K562 (cell line): ENCODE results near the gene C3. TPM values are rescaled to one million over a fixed set of nuclear protein-coding genes. Genes with fewer than 3 reads are reported as not detected.

Experiments
- ATAC-seq: fragments of 200-7000 bp; cut with Tn5 transposase; 3 replicates; pipeline ENCODE4 v1.9.1; 2020; ENCODE audit warnings: moderate library complexity
- Bru-seq: library from RNA; stranded (reverse); fragments of 400-500 nt; gene quantifications from one replicate; lab custom pipeline; 2021; lab: Mats Ljungman, UMichigan
- BruChase-seq, 2 experiments: library from RNA; stranded (reverse); fragments of 400-500 nt; gene quantifications; one replicate each; lab custom pipeline; 2021; lab: Mats Ljungman, UMichigan
- BruUV-seq: library from RNA; stranded (reverse); fragments of 400-500 nt; replicated peaks from 2 replicates; lab custom pipeline; 2021; lab: Mats Ljungman, UMichigan
- CTCF ChIA-PET: fragments of 300-600 bp; formaldehyde crosslinking; extraction: SDS; loops from one replicate; lab custom pipeline; 2021; ENCODE audit warnings: low intra/inter-chr PET ratio; lab: Yijun Ruan, JAX
- POLR2A ChIA-PET: fragments of 300-600, 350-650 bp; sonication (Branson Sonifier 250); formaldehyde crosslinking; extraction: SDS; loops from one replicate; lab custom pipeline; 2021; ENCODE audit warnings: antibody characterized with exemption, inconsistent platforms; lab: Yijun Ruan, JAX
- DNase-seq, 4 experiments: peaks; one replicate each; pipeline versions ENCODE4 v3.0.0 to v3.0.0-alpha.2; 2011 to 2018; ENCODE audit warnings: low spot score in 3 of 4, mixed read lengths in 3 of 4; ENCODE audit errors: extremely low read depth in 1 of 4
- FAIRE-seq: peaks from 2 replicates; lab custom pipeline; 2011; peaks lifted over from hg19 to GRCh38; lab: Jason Lieb, UNC
- H2AFZ ChIP-seq: 2 replicates; pipeline ENCODE4 v1.6.0; 2011; ENCODE audit warnings: low read depth, low read length, control low read depth, inconsistent platforms
- H3K27ac ChIP-seq: fragments of 200-600 bp; 3 replicates; pipeline ENCODE4 v1.8.0; 2011; ENCODE audit warnings: low read depth, mild to moderate bottlenecking, control low read depth, inconsistent platforms, low read length, moderate library complexity, mixed read lengths; ENCODE audit errors: extremely low read depth
- H3K27me3 ChIP-seq, 2 experiments: fragments of 300-600 bp in 1 of 2; 2 replicates in 1 of 2; 3 replicates in 1 of 2; pipeline versions ENCODE4 v1.6.0 to v1.8.0; 2011; ENCODE audit warnings: inconsistent platforms in 2 of 2, low read length in 2 of 2, mild to moderate bottlenecking in 1 of 2, mixed read lengths in 1 of 2, moderate library complexity in 1 of 2; ENCODE audit not compliant: control insufficient read depth in 2 of 2, insufficient read depth in 2 of 2
- H3K36me3 ChIP-seq: fragments of 300-600 bp; 3 replicates; pipeline ENCODE4 v1.8.0; 2011; ENCODE audit warnings: mild to moderate bottlenecking, low read length, inconsistent platforms; ENCODE audit not compliant: control insufficient read depth, insufficient read depth
- H3K4me1 ChIP-seq, 2 experiments: fragments of 200-600 bp in 1 of 2; replicated peaks in 1 of 2; 2 replicates in 1 of 2; 3 replicates in 1 of 2; pipeline versions ENCODE4 v1.5.1 to v1.8.0; 2011; ENCODE audit warnings: inconsistent platforms in 2 of 2, low read length in 2 of 2, mild to moderate bottlenecking in 1 of 2, mixed read lengths in 1 of 2, moderate library complexity in 1 of 2; ENCODE audit not compliant: control insufficient read depth in 2 of 2, insufficient read depth in 2 of 2
- H3K4me2 ChIP-seq: 2 replicates; pipeline ENCODE4 v1.6.1; 2011; ENCODE audit warnings: low read length, control low read depth, inconsistent platforms, mixed read lengths; ENCODE audit not compliant: insufficient read depth
- H3K4me3 ChIP-seq: fragments of 200-600 bp; sonication (generic), shearing (Covaris generic); 2 replicates; pipeline ENCODE4 v1.5.1; 2016; ENCODE audit warnings: control low read depth, inconsistent platforms
- H3K79me2 ChIP-seq: fragments of 200-600 bp; 3 replicates; pipeline ENCODE4 v1.8.0; 2011; ENCODE audit warnings: low read length, inconsistent platforms; ENCODE audit not compliant: control insufficient read depth, insufficient read depth
- H3K9ac ChIP-seq, 2 experiments: 2 replicates each; pipeline versions ENCODE4 v1.6.0 to v1.6.1; 2011; ENCODE audit warnings: low read depth in 2 of 2, low read length in 2 of 2, control low read depth in 1 of 2, inconsistent platforms in 1 of 2, mild to moderate bottlenecking in 1 of 2, mixed read lengths in 1 of 2; ENCODE audit not compliant: insufficient read depth in 1 of 2
- H3K9me1 ChIP-seq: one replicate; pipeline ENCODE4 v1.6.0; 2011; ENCODE audit warnings: inconsistent platforms, mild to moderate bottlenecking, low read length, moderate library complexity; ENCODE audit not compliant: control insufficient read depth, insufficient read depth
- H3K9me3 ChIP-seq: replicated peaks from 2 replicates; pipeline ENCODE4 v1.5.1; 2011; ENCODE audit warnings: low read depth, low read length, inconsistent platforms; ENCODE audit not compliant: control insufficient read depth, insufficient read depth
- H4K20me1 ChIP-seq: replicated peaks from 2 replicates; pipeline ENCODE4 v1.6.1; 2011; ENCODE audit warnings: low read length, inconsistent platforms, mixed read lengths; ENCODE audit not compliant: control insufficient read depth, insufficient read depth
- CEBPB ChIP-seq: fragments of 450-650 bp; IDR thresholded peaks from 2 replicates; pipeline ENCODE4 v1.6.1; 2016; ENCODE audit warnings: missing genetic modification characterization, missing compliant biosample characterization
- PRDM10 ChIP-seq: fragments of 450-650 bp; IDR thresholded peaks from 2 replicates; pipeline ENCODE4 v1.6.1; 2018; ENCODE audit not compliant: partially characterized antibody
- SPI1 ChIP-seq: IDR thresholded peaks from 2 replicates; pipeline ENCODE4 v1.6.1; 2011; ENCODE audit warnings: low read depth, low read length, control low read depth, borderline replicate concordance
- THAP7 ChIP-seq: fragments of 250-450 bp; sonication (Bioruptor Pico); IDR thresholded peaks from 2 replicates; pipeline ENCODE4 v1.5.0; 2021
- VEZF1 ChIP-seq: fragments of 200-800 bp; sonication (Bioruptor generic); IDR thresholded peaks from 2 replicates; pipeline ENCODE4 v1.6.1; 2017; ENCODE audit warnings: missing genetic modification characterization, missing compliant biosample characterization
- ZNF551 ChIP-seq: fragments of 250-450 bp; sonication (Bioruptor Pico); IDR thresholded peaks from 2 replicates; pipeline ENCODE4 v1.5.0; 2021; ENCODE audit warnings: mild to moderate bottlenecking, moderate library complexity
- WGBS: fragments of 100-300 bp; shearing (Covaris generic); methylation state at CpG from one replicate; pipeline ENCODE4 v1.1.6; 2016; ENCODE audit warnings: low coverage, mixed read lengths; ENCODE audit not compliant: insufficient coverage; ENCODE audit errors: missing lambda C conversion rate; 5-methylcytosine and 5-hydroxymethylcytosine counted together
- in situ Hi-C: fragments of 300-500 bp; cut with MboI; formaldehyde crosslinking; loops from 4 replicates; pipeline ENCODE4 v1.15.0; 2018; ENCODE audit warnings: inconsistent platforms, mixed read lengths
- intact Hi-C: fragments of 100-400 bp; cut with micrococcal nuclease; formaldehyde crosslinking; loops from 2 replicates; pipeline ENCODE4 v1.14.2; 2022
- long read RNA-seq, 3 experiments: library from polyadenylated mRNA in 2 of 3; library from RNA in 1 of 3; unstranded in 2 of 3; stranded (forward) in 1 of 3; transcript quantifications; one replicate each; pipeline ENCODE4 v2.0.0, GENCODE V29; 2019 to 2022
- polyA minus RNA-seq, 3 experiments: library from RNA; depleted of rRNA, polyadenylated mRNA; stranded (reverse); fragments of >200 nt; gene quantifications; 2 replicates each; pipeline ENCODE4 v1.2.3, GENCODE V29; 2011
- polyA plus RNA-seq, 8 experiments: library from polyadenylated mRNA; depleted of rRNA in 4 of 8; stranded (reverse) in 5 of 8; unstranded in 3 of 8; fragments of >200 nt; fragmentation: Nextera tagmentation in 2 of 8; fragmentation: Illumina TruSeq in 1 of 8; extraction: Ambion mirVana in 2 of 8; extraction: Trizol in 1 of 8; gene quantifications; 2 replicates each; pipeline versions ENCODE4 v1.2.1 to v1.2.3, GENCODE V29; 2011 to 2014; ENCODE audit warnings: inconsistent platforms in 1 of 8, missing spikeins in 1 of 8
- total RNA-seq, 7 experiments: library from RNA; depleted of rRNA in 6 of 7; stranded (reverse); fragments of >200 nt in 6 of 7; fragmentation: Illumina TruSeq in 2 of 7; extraction: Trizol in 2 of 7; gene quantifications; 2 replicates each; pipeline versions ENCODE4 v1.2.1 to v1.2.3, GENCODE V29; 2011 to 2021; ENCODE audit warnings: low replicate concordance in 1 of 7

C3 gene
- 19.5 and 33.3 TPM in 2 replicates for total RNA-seq (2011; cell fraction: chromatin; rRNA removed; ENCODE audit: low replicate concordance)
- total RNA-seq (2011; cell fraction: nucleolus; rRNA removed): 14.5 and 17.5 TPM in 2 replicates
- 15.2 and 15.6 TPM in 2 replicates for total RNA-seq (2011; cell fraction: nucleoplasm; rRNA removed)
- total RNA-seq (2014; rRNA removed): 0.59 and 2.0 TPM in 2 replicates
- 1.1 and 1.5 TPM in 2 replicates for total RNA-seq (2014; rRNA removed; fragmentation: Illumina TruSeq; extraction: Trizol)
- total RNA-seq (2015; rRNA removed; fragmentation: Illumina TruSeq; extraction: Trizol): 2.1 and 2.2 TPM in 2 replicates
- total RNA-seq (2021): 8.0 and 10.6 TPM in 2 replicates
- 9.1 and 40.9 TPM in 2 replicates for polyA plus RNA-seq (2011; rRNA removed)
- 9.2 and 36.7 TPM in 2 replicates for polyA plus RNA-seq (2011; cell fraction: cytosol; rRNA removed)
- polyA plus RNA-seq (2011; cell fraction: nucleus; rRNA removed): 23.7 and 50.5 TPM in 2 replicates
- 7.4 and 20.1 TPM in 2 replicates for polyA plus RNA-seq (2012)
- 2.4 and 4.3 TPM in 2 replicates for polyA plus RNA-seq (2014; fragmentation: Illumina TruSeq; extraction: Trizol)
- polyA plus RNA-seq (2014; fragmentation: Nextera tagmentation; extraction: Ambion mirVana): 1 to 10 TPM; 1.2 to 2.2 TPM
- 2.5 and 5.4 TPM in 2 replicates for polyA plus RNA-seq (2014; rRNA removed)
- 6.5 and 24.5 TPM in 2 replicates for polyA minus RNA-seq (2011; rRNA and poly(A)+ RNA removed)
- polyA minus RNA-seq (2011; cell fraction: cytosol; rRNA and poly(A)+ RNA removed): 23.9 and 64.6 TPM in 2 replicates
- polyA minus RNA-seq (2011; cell fraction: nucleus; rRNA and poly(A)+ RNA removed): 16.2 and 39.1 TPM in 2 replicates
- percentile 30 among the genes with signal in this experiment for Bru-seq, nascent RNA
- percentile 24 among the genes with signal in this experiment for BruChase-seq, experiment 1, labeled RNA remaining after a 2-hour chase
- percentile 28 among the genes with signal in this experiment for BruChase-seq, experiment 2, labeled RNA remaining after a 6-hour chase
- long read RNA-seq, experiment 1, partial matches to known transcripts: 3 of 3 reads
- long read RNA-seq, experiment 1, other reads (novel, unspliced or antisense): 0 of 3 reads
- long read RNA-seq, experiment 2, partial matches to known transcripts: 4 of 6 reads
- long read RNA-seq, experiment 2, other reads (novel, unspliced or antisense): 2 of 6 reads
- long read RNA-seq, experiment 3, partial matches to known transcripts: 0 of 2 reads
- long read RNA-seq, experiment 3, other reads (novel, unspliced or antisense): 2 of 2 reads

GRCh38 chr19:6720369-6721137 is at the start of gene C3:
Gene C3 (minus strand): TSS chr19:6720650. CDS start chr19:6720589, 61 bp downstream.
- H3K79me2 ChIP-seq: no peaks in the 10 kb centered on the region
- no peak within 1 kb of the TSS for H3K4me3 ChIP-seq
- H3K27me3 ChIP-seq: no peaks in the 10 kb centered on the region
- peak within 1 kb of the TSS in 1 of 2 experiments; percentile 78; a peak in 2 of 4 replicates for H3K9ac ChIP-seq
- ChIA-PET CTCF (interaction anchor here (0.7 kb wide), 1 partner anchor 143 kb away, joined by 3 read pairs; no protein-coding TSS in a partner anchor), POLR2A (interaction anchor here (0.5 to 0.6 kb wide), 3 partner anchors 14 to 234 kb away, joined by 3 to 4 read pairs (median 4); no protein-coding TSS in a partner anchor)
- no TSS peak for BruUV-seq
- WGBS: 5% methylated on average over 4 of the region's 4 CpGs
- in situ Hi-C loops (no loop called here), intact Hi-C loops (no loop called here)
- H3K9me3 ChIP-seq: no peaks in the 10 kb centered on the region
- peaks cover 38 to 39% of the 10 kb centered on the region in 2 experiments for H3K4me1 ChIP-seq
- 0 out of 3 replicates have a peak, but pooled peaks have one; percentile 6 for ATAC-seq
- DNase-seq: peak in 1 of 4 experiments; percentile 44
- H3K9me1 ChIP-seq: no peaks in the 10 kb centered on the region
- peak within 1 kb of the TSS; percentile 83; the same call in 1 of the 2 replicates for H3K4me2 ChIP-seq
- no peaks in the 10 kb centered on the region for H3K36me3 ChIP-seq
- no peak for FAIRE-seq
- peak within 1 kb of the TSS; percentile 96; the same call in 1 of the 2 replicates for H2AFZ ChIP-seq
- H3K27ac ChIP-seq: no peak within 1 kb of the TSS
- no peaks in the 10 kb centered on the region for H4K20me1 ChIP-seq
- TF ChIP-seq PRDM10: peak; percentile 85
- no peak for TF ChIP-seq ZNF551 (CRISPR knock-in tag)
- no peak for TF ChIP-seq THAP7 (CRISPR knock-in tag)
- TF ChIP-seq CEBPB (tag): peak; percentile 91
- TF ChIP-seq SPI1: peak; percentile 23; the same call in 1 of the 2 replicates
- TF ChIP-seq VEZF1 (CRISPR knock-in tag): peak; percentile 98
